Right lobe of liver (tissue), 4 donors: ENCODE measurements around the gene EXOC4.

Source experiments
- CTCF ChIP-seq, 4 donors: fragments of 200-600 bp in 3 of 4; fragments of 450-650 bp in 1 of 4; IDR thresholded peaks; one replicate each; pipeline versions ENCODE4 v1.5.1 to v1.8.0; 2016 to 2022; ENCODE audit warnings: antibody characterized with exemption in 4 of 4, mild to moderate bottlenecking in 2 of 4
- POLR2A ChIP-seq: fragments of 450-650 bp; IDR thresholded peaks from one replicate; pipeline ENCODE4 v1.6.1; 2017; ENCODE audit warnings: antibody characterized with exemption, mild to moderate bottlenecking
- donor health status: DM: no; HTN: no; CAD: no.
- donor health status: DM: no; HTN: no; CAD: no.
- donor health status: DM: no; HTN: yes; CAD: no.

GRCh38 chr7:134004829-134005505, 752.1 kb downstream of the EXOC4 start:
- TF ChIP-seq CTCF (IDR thresholded peaks at IDR 0.05) (no peak), POLR2A (no peak)
